ENCODE measurements around the gene PRUNE2.

GRCh38 chr9:76600007-76600615, 305.8 kb downstream of the PRUNE2 start:
- no peak for TF ChIP-seq CTCF (IDR thresholded peaks at IDR 0.05)
- TF ChIP-seq POLR2AphosphoS5 (IDR thresholded peaks at IDR 0.05), result no peak
- TF ChIP-seq EP300 (IDR thresholded peaks at IDR 0.05), result no peak
